Ovary (tissue), 3 donors: Measurements from ENCODE around the gene OR4D1.

Source experiments
- EP300 ChIP-seq: sonication (generic); formaldehyde crosslinking; IDR thresholded peaks from one replicate; pipeline ENCODE4 v1.6.1; 2017; ENCODE audit warnings: antibody characterized with exemption
- POLR2A ChIP-seq: fragments of 450-650 bp; IDR thresholded peaks from one replicate; pipeline ENCODE4 v1.6.1; 2017; ENCODE audit warnings: antibody characterized with exemption, mild to moderate bottlenecking, moderate library complexity
- TF ChIP-seq, protein P1 (sequence below), 3 donors: fragments of 450-650 bp in 2 of 3; fragments of 200-600 bp in 1 of 3; IDR thresholded peaks; one replicate each; pipeline versions ENCODE4 v1.5.1 to v1.8.0; 2016 to 2022; ENCODE audit warnings: antibody characterized with exemption in 3 of 3, mild to moderate bottlenecking in 1 of 3
- donor health status: DM: no; HTN: no; CAD: no.

DNA sequence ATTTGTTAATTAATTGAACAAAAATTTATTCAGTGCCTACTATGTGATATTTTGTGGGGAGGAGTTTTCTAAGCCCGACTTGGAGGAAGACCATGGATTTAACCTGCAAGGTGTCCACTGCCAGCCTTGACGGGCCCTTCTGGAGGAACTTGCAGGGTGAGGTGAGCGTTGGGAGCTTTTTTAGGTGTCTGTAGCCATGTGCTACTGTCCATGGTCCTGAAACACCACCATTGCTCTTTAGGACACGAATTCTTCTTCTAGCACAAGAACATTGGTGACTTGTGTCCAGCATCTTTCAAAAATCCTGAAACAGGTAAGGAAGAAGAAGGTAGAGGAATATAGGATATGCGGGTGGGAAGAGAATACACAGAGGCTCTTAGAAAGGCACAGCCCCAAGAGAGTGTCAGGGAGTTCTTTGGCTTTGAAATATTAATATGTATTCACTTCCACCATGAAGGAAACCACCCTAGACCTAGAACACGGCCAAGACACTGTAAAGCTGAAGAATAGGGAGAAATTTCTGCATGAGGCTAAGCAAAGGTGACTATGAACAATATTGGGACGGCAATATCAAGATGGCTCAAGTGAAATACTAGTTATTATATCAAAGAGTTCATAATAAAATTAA is 27.9 kb upstream of the OR4D1 start:
- no peak for TF ChIP-seq POLR2A
- TF ChIP-seq, protein P1, sequence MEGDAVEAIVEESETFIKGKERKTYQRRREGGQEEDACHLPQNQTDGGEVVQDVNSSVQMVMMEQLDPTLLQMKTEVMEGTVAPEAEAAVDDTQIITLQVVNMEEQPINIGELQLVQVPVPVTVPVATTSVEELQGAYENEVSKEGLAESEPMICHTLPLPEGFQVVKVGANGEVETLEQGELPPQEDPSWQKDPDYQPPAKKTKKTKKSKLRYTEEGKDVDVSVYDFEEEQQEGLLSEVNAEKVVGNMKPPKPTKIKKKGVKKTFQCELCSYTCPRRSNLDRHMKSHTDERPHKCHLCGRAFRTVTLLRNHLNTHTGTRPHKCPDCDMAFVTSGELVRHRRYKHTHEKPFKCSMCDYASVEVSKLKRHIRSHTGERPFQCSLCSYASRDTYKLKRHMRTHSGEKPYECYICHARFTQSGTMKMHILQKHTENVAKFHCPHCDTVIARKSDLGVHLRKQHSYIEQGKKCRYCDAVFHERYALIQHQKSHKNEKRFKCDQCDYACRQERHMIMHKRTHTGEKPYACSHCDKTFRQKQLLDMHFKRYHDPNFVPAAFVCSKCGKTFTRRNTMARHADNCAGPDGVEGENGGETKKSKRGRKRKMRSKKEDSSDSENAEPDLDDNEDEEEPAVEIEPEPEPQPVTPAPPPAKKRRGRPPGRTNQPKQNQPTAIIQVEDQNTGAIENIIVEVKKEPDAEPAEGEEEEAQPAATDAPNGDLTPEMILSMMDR (IDR thresholded peaks at IDR 0.05) = no peak
- TF ChIP-seq EP300 = no peak
